Activated T-helper 1 cell treated with anti-CD3 and anti-CD28 coated beads, Interleukin-2, amount 50 U/mL, for 16 hours (primary cell): ENCODE results near the gene NFX1.
"Not testable (repeated sequence)": the region's sequence is repeated elsewhere in the genome, so short reads cannot be mapped to it uniquely, and the experiment has no call there.

ENCODE experiments used
- DNase-seq, 2 donors: peaks; one replicate each; pipeline ENCODE4 v3.0.0-alpha.2; 2020; ENCODE audit warnings: low read depth in 1 of 2, low spot score in 1 of 2

The NFX1 gene

GRCh38 chr9:33385979-33386640, 95.8 kb downstream of the NFX1 start:
- not testable (repeated sequence) for DNase-seq

- not testable (repeated sequence) for DNase-seq
Measured at GRCh38 chr9:33386641-33386996, 96.3 kb downstream of the NFX1 start.

DNA sequence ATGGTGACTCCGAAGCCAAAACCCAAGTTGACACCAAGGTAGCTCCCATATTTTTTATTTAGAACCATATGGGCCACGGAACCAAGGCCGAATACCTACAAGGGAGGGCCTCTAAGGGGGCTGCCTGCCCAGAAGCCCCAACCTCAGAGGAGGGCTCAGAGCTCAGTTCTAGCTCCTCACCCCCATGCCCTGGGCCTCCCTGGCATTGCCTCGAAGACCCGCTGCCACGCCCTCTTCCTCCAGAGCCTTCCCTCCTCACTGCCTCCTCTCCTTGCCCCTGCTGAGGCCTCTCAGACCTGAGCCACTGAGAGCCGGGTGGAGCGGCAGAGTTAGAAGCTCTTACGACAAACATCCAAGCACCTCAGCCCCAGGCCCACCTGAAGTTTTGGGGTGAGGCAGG, 96.7 kb downstream of the NFX1 start:
- not testable (repeated sequence) for DNase-seq

DNA sequence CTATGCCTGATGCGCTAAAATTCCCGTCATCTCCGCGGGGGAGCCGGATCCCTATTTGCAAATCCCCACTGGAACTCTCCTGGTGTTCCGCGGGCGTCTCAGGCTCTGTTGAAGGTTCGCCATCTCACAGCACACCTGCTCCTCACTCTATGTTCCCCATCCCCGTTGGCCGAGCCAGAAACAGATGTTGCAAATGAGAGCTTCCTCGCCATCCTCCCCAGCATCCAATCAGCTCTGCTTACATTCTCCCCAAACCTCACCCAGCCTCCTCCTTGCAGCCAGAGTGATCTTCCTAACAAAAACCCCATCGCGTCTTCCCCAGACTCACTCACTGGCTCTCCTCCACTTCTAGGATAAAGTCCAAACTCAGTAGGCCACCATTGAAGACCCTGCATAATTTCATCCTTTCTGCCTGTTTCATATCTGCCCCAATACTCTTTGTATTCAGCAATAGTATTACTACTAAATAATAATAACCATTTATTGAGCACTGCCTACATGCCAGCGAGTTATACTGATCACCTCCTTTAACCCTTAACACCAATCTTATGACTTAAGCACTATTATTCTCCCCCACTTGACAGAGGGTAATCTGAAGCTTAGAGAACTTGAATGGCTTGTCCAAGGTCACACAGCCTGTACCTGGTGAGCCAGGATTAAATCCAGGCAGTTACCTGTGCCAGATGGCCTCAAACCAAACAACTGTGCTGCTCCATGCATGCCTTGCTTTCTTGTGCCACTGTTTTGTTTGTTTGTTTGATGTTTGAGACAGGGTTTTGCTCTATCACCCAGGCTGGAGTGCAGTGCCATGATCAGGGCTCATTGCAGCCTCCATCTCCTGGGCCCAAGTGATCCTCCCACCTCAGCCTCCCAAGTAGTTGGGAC, 98.0 kb downstream of the NFX1 start:
- DNase-seq = no peak

DNA sequence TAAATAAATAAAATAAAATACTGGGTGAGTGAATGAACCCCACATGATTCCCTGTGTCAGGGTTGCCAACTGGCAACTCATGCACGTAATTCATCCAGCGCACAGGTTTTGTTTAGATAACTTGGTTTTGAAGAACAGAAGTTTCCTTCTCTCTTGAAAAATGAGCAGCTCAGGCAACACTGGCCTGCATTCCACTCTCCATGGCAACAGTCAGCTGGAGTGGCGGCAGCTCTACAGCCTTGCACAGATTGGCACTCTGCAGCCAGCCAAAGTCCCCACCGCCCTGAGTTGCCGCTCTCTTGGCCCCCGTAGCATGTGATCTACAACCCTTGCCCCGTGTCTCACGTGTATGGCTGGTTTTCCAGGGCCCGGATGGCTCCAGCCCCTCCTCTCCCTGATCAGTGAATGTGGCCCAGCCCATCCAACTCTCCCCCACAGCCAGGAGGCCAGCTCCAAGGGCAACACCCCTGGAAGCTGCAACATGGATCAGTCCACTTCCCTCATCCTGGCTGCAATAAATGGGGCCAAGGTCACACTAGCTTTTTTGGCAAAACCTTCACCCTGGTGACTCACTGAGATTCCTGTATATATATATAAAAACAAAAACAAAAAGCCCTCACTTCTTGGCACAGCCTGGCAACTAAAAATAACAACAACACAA, 100.9 kb downstream of the NFX1 start:
- DNase-seq = not testable (repeated sequence)

DNA sequence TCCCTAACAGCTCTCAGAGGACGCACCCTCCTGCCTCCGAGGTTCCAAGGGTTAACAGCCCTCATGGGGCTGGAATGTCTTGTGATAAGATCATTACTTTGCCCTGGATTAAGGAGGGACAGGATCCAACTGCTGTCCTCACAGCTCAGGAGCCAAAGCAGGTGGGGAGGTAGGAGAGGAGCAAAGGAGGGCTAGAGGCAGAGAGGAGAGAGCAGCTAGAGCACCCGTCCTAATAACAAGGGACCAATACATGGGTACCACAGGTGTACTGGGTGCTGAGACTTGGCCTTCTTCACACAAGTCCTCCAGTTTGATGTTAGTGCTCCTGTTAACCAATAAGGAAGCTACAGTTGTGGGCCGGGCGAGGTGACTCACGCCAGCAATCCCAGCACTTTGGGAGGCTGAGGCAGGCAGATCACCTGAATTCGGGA, 102.3 kb downstream of the NFX1 start:
- not testable (repeated sequence) for DNase-seq

DNA sequence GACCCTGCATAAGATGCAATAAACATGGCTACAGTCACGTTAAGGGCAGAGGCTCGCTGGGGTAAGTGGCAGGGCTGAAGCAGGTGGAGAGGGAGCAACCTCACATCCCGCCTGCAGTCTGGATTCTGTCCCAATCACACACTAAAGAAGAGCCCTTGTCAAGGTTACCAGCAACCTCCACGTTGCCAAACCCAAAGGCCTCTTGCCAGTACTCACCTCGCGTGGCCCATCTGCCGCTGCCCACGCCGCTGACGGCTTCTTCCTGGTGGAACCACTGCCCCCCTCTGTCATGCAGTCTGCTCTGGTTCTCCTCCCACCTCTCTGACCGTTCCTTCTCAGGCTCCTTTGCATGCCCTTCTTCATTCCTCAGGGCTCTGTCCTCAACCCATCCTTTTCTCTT, 103.3 kb downstream of the NFX1 start:
- no peak for DNase-seq

- DNase-seq = not testable (repeated sequence)
Measured at GRCh38 chr9:33393986-33394385, 103.7 kb downstream of the NFX1 start.

DNA sequence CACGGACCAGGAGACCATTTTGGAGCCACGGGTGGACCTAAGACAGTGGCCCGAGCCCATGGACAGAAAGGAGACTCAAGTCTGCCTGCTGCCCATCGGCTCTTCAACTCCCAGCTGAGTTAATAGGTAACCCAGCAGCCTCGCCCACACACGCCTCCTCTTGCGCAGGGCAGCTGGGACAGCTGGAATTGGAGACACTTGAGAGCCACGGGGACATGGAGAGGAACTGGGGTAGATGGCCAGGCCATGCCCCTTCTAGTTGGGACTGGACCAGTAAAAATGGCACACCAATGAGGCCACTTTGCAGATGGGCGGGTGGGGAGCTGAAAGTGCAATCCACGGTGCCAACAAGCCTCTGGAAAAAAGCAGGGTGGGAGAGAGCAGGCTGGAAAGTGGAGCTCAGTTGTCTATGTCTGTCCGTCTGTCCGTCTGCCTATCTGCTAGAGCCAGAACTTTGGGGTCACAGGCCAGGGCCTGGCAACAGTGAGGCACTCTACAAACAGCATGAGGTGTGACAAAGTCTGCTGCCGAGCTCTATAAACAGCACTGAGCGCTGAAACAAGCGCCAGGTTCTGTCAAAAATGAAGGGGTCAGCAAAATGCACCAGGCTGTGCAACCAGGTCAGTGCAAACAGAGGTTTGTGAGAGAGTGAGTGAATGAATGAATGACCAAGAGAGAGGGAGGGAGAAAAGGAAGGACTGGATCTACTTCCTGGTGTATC, 105.0 kb downstream of the NFX1 start:
- DNase-seq = not testable (repeated sequence)

DNA sequence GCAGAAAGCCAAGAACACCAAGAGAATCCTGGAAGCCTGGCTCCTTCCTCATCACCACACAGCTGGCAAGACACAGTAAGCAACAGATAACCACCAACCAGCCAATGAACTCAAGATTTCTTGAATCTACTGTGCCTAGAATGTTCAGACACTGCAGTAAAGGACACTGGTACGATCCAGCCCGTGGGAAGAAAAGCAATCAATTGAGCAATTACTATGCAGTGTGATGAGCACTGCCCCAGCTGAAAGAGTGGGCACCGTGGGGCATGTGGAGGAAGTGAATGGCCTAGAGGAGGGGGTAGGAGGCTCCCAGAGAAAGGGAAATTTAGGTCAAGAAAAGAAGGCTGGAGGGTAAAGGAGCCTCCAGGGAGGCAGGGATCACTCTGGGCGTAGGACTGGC, 107.5 kb downstream of the NFX1 start:
- not testable (repeated sequence) for DNase-seq

- DNase-seq = not testable (repeated sequence)
Measured at GRCh38 chr9:33399047-33399446, 108.7 kb downstream of the NFX1 start.

GRCh38 chr9:33401809-33402208, 111.5 kb downstream of the NFX1 start:
- DNase-seq = not testable (repeated sequence)

DNA sequence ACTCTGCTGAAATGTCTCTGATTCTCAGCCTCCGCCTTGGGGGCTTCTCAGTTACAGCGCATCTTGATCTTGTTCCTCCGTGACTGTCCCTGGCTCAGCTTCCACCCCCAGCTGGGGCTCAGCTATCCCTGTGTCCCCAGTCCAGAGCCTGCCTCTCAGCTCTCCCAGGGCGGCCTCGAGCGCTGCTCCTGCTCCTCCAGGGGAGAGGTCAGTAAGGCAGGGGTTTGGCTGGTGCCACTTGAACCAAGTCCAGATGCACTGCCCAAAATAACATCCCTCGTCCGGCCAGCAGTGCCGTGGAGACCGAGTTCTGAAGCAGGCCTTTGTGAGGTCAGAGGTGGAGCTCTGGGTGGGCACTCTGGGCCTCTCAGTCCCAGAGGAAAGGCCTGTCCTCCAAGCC, 112.1 kb downstream of the NFX1 start, which contains the start of gene AQP7:
AQP7 (minus strand) TSS at position 198 of the 400 bp plus-strand sequence. CDS start 1,306 bp downstream, outside the sequence.
- DNase-seq = not testable (repeated sequence)

DNA sequence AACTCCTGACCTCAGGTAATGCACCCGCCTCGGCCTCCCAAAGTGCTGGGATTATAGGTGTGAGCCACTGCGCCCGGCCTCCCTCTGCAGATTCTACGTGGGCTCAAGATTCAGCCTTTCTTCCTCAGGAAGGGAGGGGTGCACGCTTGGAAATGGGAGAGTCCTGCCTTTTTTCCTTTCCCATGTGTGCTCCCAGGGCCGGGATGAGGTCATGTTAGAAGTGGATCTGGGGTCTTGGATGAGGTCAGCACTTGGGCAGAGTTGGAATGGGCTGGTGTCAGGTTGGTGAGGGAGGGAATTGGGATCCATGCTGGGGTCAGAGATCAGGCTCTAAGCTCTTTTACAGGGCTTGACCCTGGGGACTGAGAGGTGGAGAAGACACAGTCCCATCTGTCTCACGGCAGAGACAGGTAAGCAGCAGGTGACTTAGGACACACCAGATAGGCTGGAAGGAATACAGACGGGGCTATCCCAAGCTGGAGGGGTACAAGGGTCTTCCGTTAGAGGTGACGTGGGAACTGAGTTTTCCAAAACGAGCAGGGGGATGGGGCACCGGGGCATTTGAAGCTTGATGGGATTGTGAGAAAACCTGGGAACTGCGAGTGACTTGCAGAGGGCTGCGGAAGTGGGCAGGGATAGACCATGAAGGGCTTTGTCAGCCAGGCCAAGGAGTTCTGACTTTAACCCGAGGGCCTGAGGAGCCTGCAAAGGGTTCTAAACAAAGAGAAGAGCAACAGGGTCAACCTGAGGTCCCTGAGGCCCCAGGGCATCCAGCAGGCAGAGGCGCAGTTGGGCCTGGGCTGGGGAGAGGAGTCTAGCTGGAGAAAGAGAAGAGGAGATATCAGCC, 113.8 kb downstream of the NFX1 start:
- DNase-seq = no peak

DNA sequence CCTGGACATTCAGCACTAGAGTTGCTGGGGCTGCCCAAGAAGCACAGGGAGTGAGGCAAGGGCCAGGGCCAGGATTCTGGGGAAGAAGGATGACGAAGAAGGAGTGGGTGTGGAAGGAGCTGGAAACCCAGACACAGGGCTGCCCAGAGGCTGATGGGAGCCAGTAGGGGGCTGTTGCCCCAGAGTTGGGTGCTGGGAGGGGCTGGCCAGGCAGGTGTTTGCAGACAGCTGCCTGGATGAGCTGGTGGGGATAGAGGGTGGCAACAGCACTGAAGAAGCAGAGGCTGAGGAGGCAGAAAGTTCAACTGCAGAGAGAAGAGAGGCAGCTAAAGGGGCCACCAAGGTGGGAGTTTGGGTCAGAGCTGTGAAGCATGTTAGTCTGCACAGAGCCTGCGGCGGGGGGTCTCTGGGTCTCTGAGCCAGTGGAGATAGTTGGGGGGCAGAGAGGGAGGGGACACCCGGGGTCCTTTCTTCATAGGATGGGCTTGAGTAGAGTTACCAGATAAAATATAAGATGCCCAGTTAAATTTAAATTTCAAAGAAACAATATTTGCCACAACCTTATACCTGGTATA, 114.6 kb downstream of the NFX1 start:
- DNase-seq = no peak

- no peak for DNase-seq
Measured at GRCh38 chr9:33407061-33407460, 116.7 kb downstream of the NFX1 start.

DNA sequence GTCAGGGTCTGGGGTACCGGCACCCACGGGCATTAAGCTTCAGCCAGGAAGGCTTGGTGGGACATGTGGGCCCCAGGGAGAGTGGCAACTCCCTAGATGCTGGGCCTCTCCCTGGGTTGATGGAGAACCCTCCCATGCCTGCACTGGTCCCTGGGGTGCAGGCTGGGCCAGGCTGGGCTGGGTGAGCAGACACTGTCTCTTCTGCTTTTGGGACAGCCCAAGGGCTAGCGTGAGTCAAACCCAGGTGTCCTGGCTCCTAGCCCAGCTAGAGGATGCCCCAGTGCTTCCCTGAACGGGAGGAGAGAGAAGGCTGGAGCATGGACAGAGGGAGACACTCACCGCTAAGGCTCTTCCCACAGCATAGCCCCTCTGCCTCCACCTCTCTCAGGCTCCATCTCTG, 117.8 kb downstream of the NFX1 start:
- DNase-seq = no peak

DNA sequence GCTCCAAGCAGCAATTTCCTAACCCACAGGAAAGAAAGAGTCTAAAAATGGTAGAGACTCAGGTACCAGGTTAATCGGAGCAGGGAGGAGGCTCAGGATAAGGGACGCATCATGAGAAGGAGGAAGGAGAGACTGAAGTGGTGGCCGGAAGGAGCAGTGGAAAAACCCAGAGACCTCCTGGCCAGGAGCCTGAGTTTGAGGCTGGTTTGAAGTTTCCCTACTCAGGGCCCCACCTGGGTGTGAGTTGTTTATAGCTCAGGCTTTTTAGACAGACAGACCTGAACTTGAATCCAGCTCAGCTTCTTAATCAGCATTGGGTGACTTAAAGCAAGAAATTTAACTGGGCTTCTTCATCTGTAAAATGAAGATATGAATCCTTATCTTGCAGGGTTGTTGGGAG, 124.0 kb downstream of the NFX1 start:
- DNase-seq = no peak

DNA sequence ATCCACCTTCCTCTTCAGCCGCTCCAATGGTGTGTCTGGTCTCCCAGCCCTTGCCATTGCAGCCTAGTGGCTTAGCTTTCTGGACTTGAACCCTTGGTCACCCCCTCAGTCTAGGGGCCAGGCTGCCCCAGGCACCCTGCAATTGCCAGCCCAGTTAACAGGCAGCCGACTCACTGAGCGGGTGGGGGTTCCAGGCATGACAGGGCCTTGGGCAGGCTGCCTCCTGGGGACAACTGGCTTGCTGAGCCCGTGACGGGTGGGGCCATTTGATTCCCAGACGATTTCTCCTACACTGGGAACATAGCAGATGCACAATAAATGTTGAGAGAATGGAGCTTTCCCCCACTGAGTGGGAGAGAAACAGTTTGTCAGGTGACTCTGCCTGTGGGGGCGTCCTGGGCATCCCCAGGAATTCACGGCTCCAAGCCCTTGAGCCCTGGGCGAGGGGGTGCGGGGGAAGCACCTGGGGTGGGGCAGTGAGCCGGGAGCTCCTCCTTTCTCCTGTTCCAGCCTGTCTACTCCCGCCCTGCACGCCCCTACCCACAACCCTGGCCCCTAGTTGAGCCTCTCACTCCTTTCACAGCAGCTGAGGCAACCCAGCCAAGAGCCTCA, 124.7 kb downstream of the NFX1 start:
- no peak for DNase-seq
